ENCODE results near the gene ETFBKMT. TPM values are rescaled to one million over a fixed set of nuclear protein-coding genes. Genes with fewer than 3 reads are reported as not detected.

The ETFBKMT gene
- total and polyA plus RNA-seq, 2 of the 13 experiments (the other 11 are each of a cell fraction or from before 2014, with no cell fraction given) = 0.62 to 0.93 TPM

DNA sequence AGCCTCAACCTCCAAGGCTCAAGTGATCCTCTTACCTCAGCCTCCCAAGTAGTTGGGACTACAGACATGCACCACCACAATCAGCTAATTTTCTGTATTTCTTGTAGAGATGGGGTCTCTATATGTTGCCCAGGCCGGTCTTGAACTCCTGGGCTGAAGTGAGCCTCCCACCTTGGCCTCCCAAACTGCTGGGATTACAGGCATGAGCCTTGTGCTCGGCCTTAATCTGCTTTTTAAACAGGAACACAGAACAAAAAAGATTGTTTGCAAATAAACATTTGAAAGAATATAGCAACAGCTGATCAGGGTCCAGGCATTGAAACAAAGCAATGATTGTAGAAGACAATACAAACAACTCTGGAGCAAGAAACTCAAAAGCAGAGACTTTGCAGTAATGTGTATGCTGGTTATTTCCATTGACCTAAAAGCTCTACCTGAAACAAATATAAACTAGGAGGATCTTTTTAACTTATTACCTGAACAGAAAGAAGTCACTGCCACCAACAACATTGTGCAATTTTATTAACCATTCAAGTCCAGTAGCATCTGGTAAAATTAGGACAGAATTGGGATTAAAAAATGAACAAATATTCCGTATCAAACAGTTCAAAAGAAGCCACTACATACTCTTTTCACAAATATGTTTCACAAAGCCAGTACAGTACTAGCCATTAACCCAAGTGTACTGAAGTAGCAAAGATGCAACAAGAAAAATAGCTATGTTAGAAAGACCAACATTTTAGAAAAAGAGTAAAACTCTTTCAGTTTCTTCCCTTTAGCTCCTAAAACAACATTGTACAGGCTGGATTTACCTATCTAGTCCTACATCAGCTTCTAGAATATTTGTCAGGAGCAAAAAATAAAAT lies 55.2 kb downstream of the ETFBKMT start (continued):
- TF ChIP-seq ZBTB38 (CRISPR knock-in tag; IDR thresholded peaks at IDR 0.05) = no peak
- TF ChIP-seq, protein P1, sequence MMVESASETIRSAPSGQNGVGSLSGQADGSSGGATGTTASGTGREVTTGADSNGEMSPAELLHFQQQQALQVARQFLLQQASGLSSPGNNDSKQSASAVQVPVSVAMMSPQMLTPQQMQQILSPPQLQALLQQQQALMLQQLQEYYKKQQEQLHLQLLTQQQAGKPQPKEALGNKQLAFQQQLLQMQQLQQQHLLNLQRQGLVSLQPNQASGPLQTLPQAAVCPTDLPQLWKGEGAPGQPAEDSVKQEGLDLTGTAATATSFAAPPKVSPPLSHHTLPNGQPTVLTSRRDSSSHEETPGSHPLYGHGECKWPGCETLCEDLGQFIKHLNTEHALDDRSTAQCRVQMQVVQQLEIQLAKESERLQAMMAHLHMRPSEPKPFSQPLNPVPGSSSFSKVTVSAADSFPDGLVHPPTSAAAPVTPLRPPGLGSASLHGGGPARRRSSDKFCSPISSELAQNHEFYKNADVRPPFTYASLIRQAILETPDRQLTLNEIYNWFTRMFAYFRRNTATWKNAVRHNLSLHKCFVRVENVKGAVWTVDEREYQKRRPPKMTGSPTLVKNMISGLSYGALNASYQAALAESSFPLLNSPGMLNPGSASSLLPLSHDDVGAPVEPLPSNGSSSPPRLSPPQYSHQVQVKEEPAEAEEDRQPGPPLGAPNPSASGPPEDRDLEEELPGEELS (CRISPR knock-in tag; IDR thresholded peaks at IDR 0.05) = peak; percentile 83
- no peak for TF ChIP-seq ATF7-NPFF (CRISPR knock-in tag; IDR thresholded peaks at IDR 0.05; ENCODE audit: low read depth)
- no peak for TF ChIP-seq SSRP1 (CRISPR knock-in tag; IDR thresholded peaks at IDR 0.05)
- no peak for TF ChIP-seq GPBP1L1 (CRISPR knock-in tag; IDR thresholded peaks at IDR 0.05)
- TF ChIP-seq ESRRA (CRISPR knock-in tag; IDR thresholded peaks at IDR 0.05; ENCODE audit: low read depth) = no peak
- TF ChIP-seq POGK (CRISPR knock-in tag; conservative IDR thresholded peaks at IDR 0.05) = no peak
- TF ChIP-seq MED1 (CRISPR knock-in tag; IDR thresholded peaks at IDR 0.05) = 0 out of 2 replicates have a peak, but pooled peaks have one; percentile 23
- TF ChIP-seq, protein P2, sequence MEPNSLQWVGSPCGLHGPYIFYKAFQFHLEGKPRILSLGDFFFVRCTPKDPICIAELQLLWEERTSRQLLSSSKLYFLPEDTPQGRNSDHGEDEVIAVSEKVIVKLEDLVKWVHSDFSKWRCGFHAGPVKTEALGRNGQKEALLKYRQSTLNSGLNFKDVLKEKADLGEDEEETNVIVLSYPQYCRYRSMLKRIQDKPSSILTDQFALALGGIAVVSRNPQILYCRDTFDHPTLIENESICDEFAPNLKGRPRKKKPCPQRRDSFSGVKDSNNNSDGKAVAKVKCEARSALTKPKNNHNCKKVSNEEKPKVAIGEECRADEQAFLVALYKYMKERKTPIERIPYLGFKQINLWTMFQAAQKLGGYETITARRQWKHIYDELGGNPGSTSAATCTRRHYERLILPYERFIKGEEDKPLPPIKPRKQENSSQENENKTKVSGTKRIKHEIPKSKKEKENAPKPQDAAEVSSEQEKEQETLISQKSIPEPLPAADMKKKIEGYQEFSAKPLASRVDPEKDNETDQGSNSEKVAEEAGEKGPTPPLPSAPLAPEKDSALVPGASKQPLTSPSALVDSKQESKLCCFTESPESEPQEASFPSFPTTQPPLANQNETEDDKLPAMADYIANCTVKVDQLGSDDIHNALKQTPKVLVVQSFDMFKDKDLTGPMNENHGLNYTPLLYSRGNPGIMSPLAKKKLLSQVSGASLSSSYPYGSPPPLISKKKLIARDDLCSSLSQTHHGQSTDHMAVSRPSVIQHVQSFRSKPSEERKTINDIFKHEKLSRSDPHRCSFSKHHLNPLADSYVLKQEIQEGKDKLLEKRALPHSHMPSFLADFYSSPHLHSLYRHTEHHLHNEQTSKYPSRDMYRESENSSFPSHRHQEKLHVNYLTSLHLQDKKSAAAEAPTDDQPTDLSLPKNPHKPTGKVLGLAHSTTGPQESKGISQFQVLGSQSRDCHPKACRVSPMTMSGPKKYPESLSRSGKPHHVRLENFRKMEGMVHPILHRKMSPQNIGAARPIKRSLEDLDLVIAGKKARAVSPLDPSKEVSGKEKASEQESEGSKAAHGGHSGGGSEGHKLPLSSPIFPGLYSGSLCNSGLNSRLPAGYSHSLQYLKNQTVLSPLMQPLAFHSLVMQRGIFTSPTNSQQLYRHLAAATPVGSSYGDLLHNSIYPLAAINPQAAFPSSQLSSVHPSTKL (CRISPR knock-in tag; IDR thresholded peaks at IDR 0.05) = peak; percentile 48; the same call in 1 of the 2 replicates
- TF ChIP-seq, protein P3, sequence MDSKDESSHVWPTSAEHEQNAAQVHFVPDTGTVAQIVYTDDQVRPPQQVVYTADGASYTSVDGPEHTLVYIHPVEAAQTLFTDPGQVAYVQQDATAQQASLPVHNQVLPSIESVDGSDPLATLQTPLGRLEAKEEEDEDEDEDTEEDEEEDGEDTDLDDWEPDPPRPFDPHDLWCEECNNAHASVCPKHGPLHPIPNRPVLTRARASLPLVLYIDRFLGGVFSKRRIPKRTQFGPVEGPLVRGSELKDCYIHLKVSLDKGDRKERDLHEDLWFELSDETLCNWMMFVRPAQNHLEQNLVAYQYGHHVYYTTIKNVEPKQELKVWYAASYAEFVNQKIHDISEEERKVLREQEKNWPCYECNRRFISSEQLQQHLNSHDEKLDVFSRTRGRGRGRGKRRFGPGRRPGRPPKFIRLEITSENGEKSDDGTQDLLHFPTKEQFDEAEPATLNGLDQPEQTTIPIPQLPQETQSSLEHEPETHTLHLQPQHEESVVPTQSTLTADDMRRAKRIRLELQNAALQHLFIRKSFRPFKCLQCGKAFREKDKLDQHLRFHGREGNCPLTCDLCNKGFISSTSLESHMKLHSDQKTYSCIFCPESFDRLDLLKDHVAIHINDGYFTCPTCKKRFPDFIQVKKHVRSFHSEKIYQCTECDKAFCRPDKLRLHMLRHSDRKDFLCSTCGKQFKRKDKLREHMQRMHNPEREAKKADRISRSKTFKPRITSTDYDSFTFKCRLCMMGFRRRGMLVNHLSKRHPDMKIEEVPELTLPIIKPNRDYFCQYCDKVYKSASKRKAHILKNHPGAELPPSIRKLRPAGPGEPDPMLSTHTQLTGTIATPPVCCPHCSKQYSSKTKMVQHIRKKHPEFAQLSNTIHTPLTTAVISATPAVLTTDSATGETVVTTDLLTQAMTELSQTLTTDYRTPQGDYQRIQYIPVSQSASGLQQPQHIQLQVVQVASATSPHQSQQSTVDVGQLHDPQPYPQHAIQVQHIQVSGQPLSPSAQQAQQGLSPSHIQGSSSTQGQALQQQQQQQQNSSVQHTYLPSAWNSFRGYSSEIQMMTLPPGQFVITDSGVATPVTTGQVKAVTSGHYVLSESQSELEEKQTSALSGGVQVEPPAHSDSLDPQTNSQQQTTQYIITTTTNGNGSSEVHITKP (CRISPR knock-in tag; IDR thresholded peaks at IDR 0.05; ENCODE audit: low read depth) = no peak
- no peak for TF ChIP-seq ZKSCAN8 (CRISPR knock-in tag; IDR thresholded peaks at IDR 0.05; ENCODE audit: borderline replicate concordance)
- TF ChIP-seq AKAP8 (CRISPR knock-in tag; IDR thresholded peaks at IDR 0.05) = no peak
- no peak for TF ChIP-seq KLF6 (CRISPR knock-in tag; IDR thresholded peaks at IDR 0.05)
- TF ChIP-seq ADNP (CRISPR knock-in tag; IDR thresholded peaks at IDR 0.05) = peak; percentile 43; the same call in 1 of the 2 replicates
